ENCODE measurements around the gene GPC5.
"Not testable (repeated sequence)": the region's sequence is repeated elsewhere in the genome, so short reads cannot be mapped to it uniquely, and the experiment has no call there.

Gene GPC5

GRCh38 chr13:91798338-91798737 lies 399.9 kb downstream of the GPC5 start:
- DNase-seq: not testable (repeated sequence)

DNA sequence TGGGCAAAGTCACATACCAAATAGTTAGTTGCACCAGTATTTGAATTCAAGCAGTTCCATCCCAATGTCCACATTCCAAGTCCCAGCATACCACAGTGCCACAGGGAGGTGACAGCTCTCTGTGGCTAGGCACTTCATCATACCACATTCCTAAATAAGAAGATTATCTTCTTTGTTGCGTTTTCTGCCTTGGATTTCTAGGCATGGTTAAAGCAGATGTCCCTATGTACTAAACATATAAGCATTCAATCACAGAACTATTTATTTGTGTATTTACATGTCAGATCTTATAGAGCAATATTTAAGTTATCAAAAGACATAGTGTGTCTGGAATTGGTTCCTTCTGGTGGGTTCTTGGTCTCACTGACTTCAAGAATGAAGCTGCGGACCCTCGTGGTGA lies 403.4 kb downstream of the GPC5 start:
- DNase-seq: not testable (repeated sequence)

GRCh38 chr13:91802957-91803356 lies 404.5 kb downstream of the GPC5 start:
- no peak for DNase-seq

GRCh38 chr13:91804724-91805123 lies 406.3 kb downstream of the GPC5 start:
- DNase-seq: no peak

DNA sequence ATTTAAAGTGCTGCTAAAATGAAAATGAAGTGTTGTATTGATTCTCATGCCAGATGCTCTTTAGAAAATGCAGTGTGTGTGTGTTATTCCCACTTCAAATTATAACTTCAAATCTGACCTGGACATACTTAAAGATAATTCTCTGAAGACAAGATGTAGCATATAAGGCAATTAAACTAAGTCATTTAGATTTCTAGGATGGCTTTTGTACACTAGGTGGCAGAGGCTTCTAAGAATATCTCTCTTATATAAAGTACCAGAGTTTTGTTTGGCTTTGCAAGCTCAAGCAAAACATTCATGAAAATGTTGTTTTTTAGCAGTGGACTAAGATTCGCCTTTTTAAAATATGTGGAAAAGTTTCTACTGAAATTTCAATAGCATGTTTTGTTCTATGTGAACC lies 407.2 kb downstream of the GPC5 start:
- no peak for DNase-seq

DNA sequence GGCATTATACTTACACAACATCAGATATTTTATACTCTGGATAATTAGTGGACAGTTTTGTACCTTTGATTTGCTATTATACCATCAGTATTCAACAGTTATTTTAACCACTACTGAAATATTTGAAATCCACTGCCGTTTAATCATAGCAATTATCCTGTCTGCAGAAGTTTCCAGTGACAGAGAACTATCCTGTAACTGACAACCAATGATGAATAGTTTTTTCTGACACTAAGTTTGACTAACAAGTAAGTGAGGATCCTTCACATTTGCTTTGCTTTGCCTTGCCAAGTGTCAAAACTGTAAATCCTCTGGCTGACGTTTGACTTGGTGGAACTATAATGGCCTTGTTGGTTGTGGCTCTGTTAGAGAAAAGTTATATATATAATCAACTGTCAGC lies 410.7 kb downstream of the GPC5 start:
- DNase-seq: no peak

DNA sequence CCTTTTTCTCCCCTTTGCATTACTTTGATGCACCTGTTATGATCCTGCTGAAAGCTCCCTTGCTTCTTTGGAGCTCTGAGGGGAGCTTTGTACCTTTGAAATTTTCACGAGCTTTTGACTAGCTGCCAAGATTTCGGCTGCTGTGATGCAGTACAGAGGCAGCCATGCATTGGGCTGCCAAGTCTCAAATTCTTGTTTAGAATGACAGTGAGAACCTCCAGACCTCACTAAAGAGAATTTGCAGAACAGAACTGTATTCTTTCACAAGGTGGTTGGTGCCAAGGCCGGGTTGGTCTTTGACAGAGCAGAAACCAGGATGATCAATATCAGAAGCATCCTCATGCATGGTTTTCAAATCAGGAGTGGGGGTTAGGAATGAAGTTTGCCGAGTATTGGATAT lies 414.8 kb downstream of the GPC5 start:
- no peak for DNase-seq

DNA sequence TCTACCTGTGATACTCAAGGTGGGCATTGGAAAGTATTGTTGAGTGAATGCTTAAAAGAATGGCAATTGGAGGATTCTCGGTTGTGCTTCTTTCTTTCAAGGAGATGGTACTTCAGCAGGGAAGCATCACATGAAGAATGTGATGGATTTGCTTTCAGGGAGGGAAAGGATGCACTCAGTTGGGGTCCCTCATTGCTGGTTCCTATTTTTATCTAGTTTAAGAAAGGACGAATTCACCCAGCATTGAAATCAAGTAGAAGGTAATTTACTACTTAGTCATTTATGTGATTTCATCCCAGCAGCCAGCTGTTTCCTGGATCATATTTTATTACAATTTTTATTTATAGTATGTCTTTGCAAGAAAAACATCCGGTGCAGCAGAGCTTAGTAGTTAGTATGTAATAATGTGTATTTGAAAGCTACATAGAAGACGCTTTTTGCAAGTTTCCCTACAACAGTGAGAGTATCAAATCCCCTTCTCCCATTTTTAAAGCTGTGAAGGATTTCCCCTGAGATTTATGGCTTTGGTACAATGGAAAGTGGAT lies 417.9 kb downstream of the GPC5 start:
- DNase-seq: no peak

DNA sequence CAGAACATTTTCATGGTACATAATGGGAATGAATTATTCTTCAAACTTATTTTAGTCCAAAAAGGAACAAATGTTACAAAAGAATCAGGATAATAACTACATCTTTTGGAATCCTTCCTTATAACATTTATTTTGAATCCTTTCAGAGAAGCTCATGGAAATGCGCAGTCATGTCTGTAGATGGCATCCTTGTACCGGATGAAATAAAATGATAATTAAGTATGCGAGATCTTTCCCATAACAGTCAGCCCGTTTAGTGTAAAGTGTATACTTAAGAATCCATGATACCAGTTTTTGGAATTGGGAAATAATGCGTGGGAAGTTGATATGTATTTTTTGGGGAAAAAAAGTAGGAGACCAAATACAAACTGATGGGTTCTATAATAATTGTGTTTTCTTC lies 418.8 kb downstream of the GPC5 start:
- DNase-seq: no peak

DNA sequence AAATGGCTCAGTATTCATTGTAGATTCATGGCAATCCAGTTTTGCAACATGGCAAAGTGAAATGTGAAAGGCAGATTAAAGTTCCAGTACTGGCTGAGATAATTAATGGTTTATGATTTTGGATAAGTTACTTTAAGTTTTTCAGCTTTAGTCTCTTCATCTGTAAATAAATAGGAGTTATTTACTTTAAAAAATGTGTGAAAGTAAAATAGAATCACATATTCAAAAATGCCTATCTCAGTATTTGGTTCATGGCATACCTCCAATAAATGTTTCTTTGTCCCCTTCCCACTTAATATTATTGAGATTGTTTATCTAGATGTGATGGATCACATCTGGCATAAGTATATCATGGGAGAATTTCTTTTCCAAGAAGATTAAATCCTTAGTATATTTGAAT lies 426.0 kb downstream of the GPC5 start:
- DNase-seq: no peak

- DNase-seq: no peak
Observed at GRCh38 chr13:91825516-91825915, 427.1 kb downstream of the GPC5 start.

DNA sequence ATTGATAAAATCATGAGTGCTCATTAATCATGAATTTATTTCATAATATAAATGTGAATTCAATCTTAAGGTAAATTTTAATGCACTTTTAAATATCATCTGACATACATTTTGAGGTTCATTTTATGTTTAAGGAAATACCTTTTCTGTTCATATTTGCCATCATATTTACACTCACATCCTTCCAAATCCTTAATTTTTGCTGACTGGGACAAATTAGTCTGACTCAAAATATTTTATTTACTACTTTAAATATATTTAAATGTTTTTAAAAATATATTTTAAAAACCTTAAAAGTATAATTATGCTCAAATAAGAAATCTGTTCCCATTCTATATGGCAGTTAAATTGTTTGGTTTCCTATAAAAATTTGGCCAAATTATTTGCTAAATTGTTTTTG lies 438.1 kb downstream of the GPC5 start:
- no peak for DNase-seq

- DNase-seq: no peak
Observed at GRCh38 chr13:91845612-91846011, 447.2 kb downstream of the GPC5 start.

- no peak for DNase-seq
Observed at GRCh38 chr13:91863699-91864098, 465.3 kb downstream of the GPC5 start.

GRCh38 chr13:91868351-91868750 lies 469.9 kb downstream of the GPC5 start:
- DNase-seq: no peak

- no peak for DNase-seq
Observed at GRCh38 chr13:91878491-91878890, 480.1 kb downstream of the GPC5 start.

- DNase-seq: no peak
Observed at GRCh38 chr13:91879360-91879759, 480.9 kb downstream of the GPC5 start.

GRCh38 chr13:91882918-91883317 lies 484.5 kb downstream of the GPC5 start:
- no peak for DNase-seq

DNA sequence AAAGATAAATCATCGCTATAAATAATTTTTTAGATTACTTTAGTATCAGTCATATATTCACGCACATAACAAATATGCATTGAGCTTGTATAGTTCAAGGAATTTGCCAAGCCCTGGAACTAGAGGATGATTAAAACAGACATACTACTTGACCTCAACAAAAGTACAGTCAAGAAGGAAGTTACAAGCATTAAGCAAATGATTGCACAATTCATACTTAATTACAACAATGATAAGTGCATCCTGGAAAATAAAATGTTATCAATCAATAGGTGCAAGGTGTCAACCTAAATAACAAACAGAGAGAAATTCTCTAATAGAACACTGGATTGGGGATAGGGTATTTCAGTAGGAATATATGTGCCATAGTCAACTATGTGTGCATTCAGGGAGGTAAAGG lies 491.2 kb downstream of the GPC5 start:
- no peak for DNase-seq

GRCh38 chr13:91891141-91891540 lies 492.7 kb downstream of the GPC5 start:
- no peak for DNase-seq

DNA sequence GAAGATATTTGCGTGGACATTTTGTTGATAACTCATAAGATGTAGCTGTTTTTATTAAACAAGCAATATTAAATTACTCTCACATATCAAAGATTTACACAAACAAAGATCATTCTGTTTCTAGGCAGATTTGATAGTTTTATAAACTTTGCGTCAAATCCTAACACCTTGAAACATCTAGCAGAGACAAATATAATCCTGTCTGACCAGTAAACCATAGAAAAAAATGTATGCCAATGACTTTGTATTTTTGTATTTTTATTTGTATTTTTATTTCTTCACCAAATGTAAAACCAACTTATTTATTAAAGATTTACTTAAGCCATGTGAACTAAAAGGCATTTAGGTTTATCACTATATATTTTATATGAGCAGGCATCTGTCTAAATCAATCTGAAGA lies 494.6 kb downstream of the GPC5 start:
- DNase-seq: no peak

DNA sequence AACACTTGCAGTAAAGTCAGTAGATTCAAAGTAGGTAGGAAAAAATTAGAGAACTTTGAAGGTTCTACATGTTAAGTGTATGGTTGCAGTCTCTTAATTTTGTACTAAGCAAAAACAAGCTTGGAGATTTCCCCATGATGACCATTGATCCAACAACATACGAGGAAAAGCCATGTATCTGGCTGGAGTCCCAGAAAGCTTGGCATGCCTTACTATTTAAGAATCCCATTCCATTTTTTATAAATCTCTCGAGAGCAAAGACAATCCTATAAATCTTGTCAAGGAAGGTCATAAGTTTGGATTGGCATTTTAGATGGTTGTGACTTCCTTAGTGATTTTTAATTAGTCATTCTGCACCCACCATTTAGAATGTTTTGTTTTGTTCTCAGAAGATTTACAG lies 495.9 kb downstream of the GPC5 start:
- DNase-seq: no peak

- DNase-seq: no peak
Observed at GRCh38 chr13:91896547-91896946, 498.1 kb downstream of the GPC5 start.

- not testable (repeated sequence) for DNase-seq
Observed at GRCh38 chr13:91898986-91899385, 500.6 kb downstream of the GPC5 start.

- DNase-seq: no peak
Observed at GRCh38 chr13:91902291-91902690, 503.9 kb downstream of the GPC5 start.

- DNase-seq: no peak
Observed at GRCh38 chr13:91904005-91904404, 505.6 kb downstream of the GPC5 start.
